Sigmoid colon (tissue), 7 donors: ENCODE measurements around the gene STK32B. TPM values are rescaled to one million over a fixed set of nuclear protein-coding genes. Genes with fewer than 3 reads are reported as not detected.

Experiments used
- DNase-seq: peaks from one replicate; pipeline ENCODE4 v3.0.0-alpha.2; 2019
- H3K27ac ChIP-seq, 4 donors: fragments of 200-600 bp; sonication (generic); one replicate each; pipeline ENCODE4 v1.5.1; 2016 to 2019; ENCODE audit warnings: mild to moderate bottlenecking in 1 of 4
- H3K27me3 ChIP-seq, 3 donors: fragments of 200-600 bp; sonication (generic); one replicate each; pipeline ENCODE4 v1.5.1; 2019; ENCODE audit warnings: mild to moderate bottlenecking in 1 of 3
- H3K36me3 ChIP-seq, 4 donors: fragments of 200-600 bp; sonication (generic); one replicate each; pipeline ENCODE4 v1.5.1; 2016 to 2019
- H3K4me1 ChIP-seq, 4 donors: fragments of 200-600 bp; sonication (generic); one replicate each; pipeline ENCODE4 v1.5.1; 2017 to 2019
- H3K4me3 ChIP-seq, 4 donors: fragments of 200-600 bp; sonication (generic); one replicate each; pipeline ENCODE4 v1.5.1; 2017 to 2019; ENCODE audit warnings: mild to moderate bottlenecking in 2 of 4, moderate library complexity in 1 of 4
- H3K9me3 ChIP-seq, 4 donors: fragments of 200-600 bp in 3 of 4; sonication (generic) in 3 of 4; one replicate each; pipeline versions ENCODE4 v1.5.1 to v1.6.1; 2013 to 2019
- CTCF ChIP-seq, 4 experiments: fragments of 450-650 bp in 3 of 4; fragments of 200-600 bp in 1 of 4; IDR thresholded peaks; one replicate each; pipeline ENCODE4 v1.5.1; 2016 to 2019; ENCODE audit warnings: antibody characterized with exemption in 4 of 4, mild to moderate bottlenecking in 3 of 4, moderate library complexity in 2 of 4
- EP300 ChIP-seq, 4 donors: sonication (generic); formaldehyde crosslinking; IDR thresholded peaks; one replicate each; pipeline ENCODE4 v1.6.1; 2017; ENCODE audit warnings: antibody characterized with exemption in 4 of 4
- POLR2A ChIP-seq, 2 donors: fragments of 450-650 bp; IDR thresholded peaks; one replicate each; pipeline ENCODE4 v1.6.1; 2016; ENCODE audit warnings: antibody characterized with exemption in 2 of 2, mild to moderate bottlenecking in 2 of 2, moderate library complexity in 2 of 2
- POLR2AphosphoS5 ChIP-seq, 4 donors: sonication (generic); formaldehyde crosslinking; IDR thresholded peaks; one replicate each; pipeline ENCODE4 v1.6.1; 2017; ENCODE audit warnings: antibody characterized with exemption in 4 of 4
- WGBS, 2 donors: extraction: QIAGEN DNeasy Blood & Tissue Kit; methylation state at CpG; one replicate each; pipeline ENCODE4 v1.1.7; 2013; 5-methylcytosine and 5-hydroxymethylcytosine counted together
- intact Hi-C: fragments of 100-400 bp; cut with DNase I; formaldehyde crosslinking; loops from one replicate; pipeline ENCODE4 v1.15.1; 2023
- polyA plus RNA-seq, 3 donors: library from polyadenylated mRNA; stranded (reverse); fragments of 200-250 nt; gene quantifications; one replicate each; pipeline ENCODE4 v1.2.3, GENCODE V29; 2013
- total RNA-seq, 4 donors: library from RNA; depleted of rRNA; stranded (reverse); fragments of >200 nt; gene quantifications; one replicate each; pipeline ENCODE4 v1.1.0, GENCODE V29; 2016
- donor health status: healthy with polysubstance abuse.
- donor health status: Bipolar disorder and iron deficiency.
- donor health status: healthy.

STK32B gene
- total and polyA plus RNA-seq, 7 donors, result 0.23 to 3.9 (median 1.8) TPM

GRCh38 chr4:5142726-5143125, 91.4 kb downstream of the STK32B start:
- Histone ChIP-seq H3K4me1 (no peaks in the 10 kb centered on the region), H3K9me3 (no peaks in the 10 kb centered on the region), H3K27ac (no peak overlapping the region), H3K36me3 (no peaks in the 10 kb centered on the region), H3K4me3 (no peak overlapping the region), H3K27me3 (no peaks in the 10 kb centered on the region)
- DNase-seq, result no peak
- 85 to 89% methylated on average over 3 of the region's 3 CpGs for WGBS, 2 donors
- intact Hi-C loops, result loop anchor here (2.0 kb wide), 2 partner anchors 92 to 148 kb away; partner anchors contain the start of gene STK32B
- TF ChIP-seq POLR2AphosphoS5 (IDR thresholded peaks at IDR 0.05) (no peak), EP300 (IDR thresholded peaks at IDR 0.05) (no peak), CTCF (IDR thresholded peaks at IDR 0.05) (peak in 1 of 4 experiments; percentile 26), POLR2A (IDR thresholded peaks at IDR 0.05) (no peak)

GRCh38 chr4:5143306-5143861, 92.1 kb downstream of the STK32B start:
- no peaks in the 10 kb centered on the region for H3K27me3 ChIP-seq
- H3K4me1 ChIP-seq, result no peaks in the 10 kb centered on the region
- TF ChIP-seq CTCF (IDR thresholded peaks at IDR 0.05), result no peak
- TF ChIP-seq POLR2A (IDR thresholded peaks at IDR 0.05), result no peak
- H3K36me3 ChIP-seq, result no peaks in the 10 kb centered on the region
- H3K27ac ChIP-seq, result peak overlapping the region in 1 of 4 donors; percentile 2
- intact Hi-C loops, result loop anchor here (2.0 kb wide), 2 partner anchors 93 to 149 kb away; partner anchors contain the start of gene STK32B
- DNase-seq, result no peak
- WGBS, 2 donors, result 82 to 86% methylated on average over 3 of the region's 3 CpGs
- no peaks in the 10 kb centered on the region for H3K9me3 ChIP-seq
- H3K4me3 ChIP-seq, result no peak overlapping the region

GRCh38 chr4:5143940-5144339, 92.7 kb downstream of the STK32B start:
- no peaks in the 10 kb centered on the region for H3K36me3 ChIP-seq
- no peaks in the 10 kb centered on the region for H3K27me3 ChIP-seq
- H3K27ac ChIP-seq, result peak overlapping the region in 1 of 4 donors; percentile 2
- no peak for TF ChIP-seq EP300 (IDR thresholded peaks at IDR 0.05)
- TF ChIP-seq POLR2A (IDR thresholded peaks at IDR 0.05), result no peak
- TF ChIP-seq CTCF (IDR thresholded peaks at IDR 0.05), result no peak
- TF ChIP-seq POLR2AphosphoS5 (IDR thresholded peaks at IDR 0.05), result no peak
- WGBS, 2 donors, result 78 to 87% methylated on average over 4 of the region's 4 CpGs
- no peak overlapping the region for H3K4me3 ChIP-seq
- intact Hi-C loops, result loop anchor here (2.0 kb wide), 2 partner anchors 93 to 149 kb away; partner anchors contain the start of gene STK32B
- no peaks in the 10 kb centered on the region for H3K4me1 ChIP-seq
- no peaks in the 10 kb centered on the region for H3K9me3 ChIP-seq
- DNase-seq, result no peak

- Histone ChIP-seq H3K4me1 (no peaks in the 10 kb centered on the region), H3K27ac (no peak overlapping the region), H3K27me3 (no peaks in the 10 kb centered on the region), H3K9me3 (no peaks in the 10 kb centered on the region), H3K4me3 (no peak overlapping the region), H3K36me3 (no peaks in the 10 kb centered on the region)
- no peak for DNase-seq
- TF ChIP-seq CTCF (IDR thresholded peaks at IDR 0.05), result no peak
- no peak for TF ChIP-seq EP300 (IDR thresholded peaks at IDR 0.05)
- no peak for TF ChIP-seq POLR2A (IDR thresholded peaks at IDR 0.05)
- TF ChIP-seq POLR2AphosphoS5 (IDR thresholded peaks at IDR 0.05), result no peak
- intact Hi-C loops, result no loop called here
- WGBS, 2 donors, result 70 to 90% methylated on average over 2 of the region's 2 CpGs
Measured at GRCh38 chr4:5144384-5144783, 93.1 kb downstream of the STK32B start.

- intact Hi-C loops, result no loop called here
- no peaks in the 10 kb centered on the region for H3K36me3 ChIP-seq
- DNase-seq, result no peak
- TF ChIP-seq POLR2AphosphoS5 (IDR thresholded peaks at IDR 0.05) (no peak), POLR2A (IDR thresholded peaks at IDR 0.05) (no peak), CTCF (IDR thresholded peaks at IDR 0.05) (no peak), EP300 (IDR thresholded peaks at IDR 0.05) (no peak)
- H3K27me3 ChIP-seq, result no peaks in the 10 kb centered on the region
- no peak overlapping the region for H3K27ac ChIP-seq
- no peak overlapping the region for H3K4me3 ChIP-seq
- no peaks in the 10 kb centered on the region for H3K4me1 ChIP-seq
- no peaks in the 10 kb centered on the region for H3K9me3 ChIP-seq
- 76 to 78% methylated on average over 6 of the region's 6 CpGs for WGBS, 2 donors
Measured at GRCh38 chr4:5146248-5146647, 95.0 kb downstream of the STK32B start.
